OCI-LY1 (cell line): ENCODE measurements around the gene SRP9.

ENCODE experiments used
- CTCF ChIP-seq: fragments of 200-600 bp; sonication (generic), shearing (Covaris generic); IDR thresholded peaks from 2 replicates; pipeline ENCODE4 v1.5.1; 2017; ENCODE audit warnings: mild to moderate bottlenecking, antibody characterized with exemption, low read length, moderate library complexity, mixed read lengths
- EZH2 ChIP-seq: fragments of 200-600 bp; sonication (generic), shearing (Covaris generic); IDR thresholded peaks from 2 replicates; pipeline ENCODE4 v1.8.0; 2017; ENCODE audit warnings: borderline replicate concordance, mixed run types, mild to moderate bottlenecking, antibody characterized with exemption, low read length, moderate library complexity, mixed read lengths

- TF ChIP-seq CTCF: no peak
- no peak for TF ChIP-seq EZH2
Observed at GRCh38 chr1:225768662-225769426, 8.8 kb upstream of the SRP9 start.
